Thymus (tissue), 11 donors: ENCODE results near the gene TMEFF2. TPM values are rescaled to one million over a fixed set of nuclear protein-coding genes. Genes with fewer than 3 reads are reported as not detected.

Experiments
- DNase-seq, 9 donors: peaks; one replicate each; pipeline ENCODE4 v3.0.0-alpha.2; 2013; ENCODE audit warnings: low spot score in 9 of 9, low read depth in 6 of 9, missing footprints in 1 of 9
- H3K27ac ChIP-seq, 2 donors: one replicate each; pipeline ENCODE4 v1.5.1; 2013; ENCODE audit warnings: control low read depth in 1 of 2, low read depth in 1 of 2, low read length in 1 of 2, mild to moderate bottlenecking in 1 of 2, moderate library complexity in 1 of 2
- H3K27me3 ChIP-seq, 2 donors: one replicate each; pipeline ENCODE4 v1.5.1; 2013; ENCODE audit warnings: low read length in 1 of 2; ENCODE audit not compliant: control insufficient read depth in 2 of 2, insufficient read depth in 1 of 2
- H3K36me3 ChIP-seq, 2 donors: one replicate each; pipeline ENCODE4 v1.5.1; 2013; ENCODE audit warnings: low read length in 1 of 2, mild to moderate bottlenecking in 1 of 2, moderate library complexity in 1 of 2; ENCODE audit not compliant: control insufficient read depth in 2 of 2, insufficient read depth in 2 of 2
- H3K4me1 ChIP-seq, 2 donors: one replicate each; pipeline ENCODE4 v1.5.1; 2013; ENCODE audit warnings: low read length in 2 of 2; ENCODE audit not compliant: control insufficient read depth in 2 of 2, insufficient read depth in 2 of 2
- H3K4me3 ChIP-seq, 2 donors: one replicate each; pipeline ENCODE4 v1.5.1; 2013; ENCODE audit warnings: low read length in 2 of 2, control low read depth in 1 of 2, mild to moderate bottlenecking in 1 of 2
- H3K9me3 ChIP-seq, 2 donors: one replicate each; pipeline ENCODE4 v1.5.1; 2013; ENCODE audit warnings: low read length in 1 of 2, mild to moderate bottlenecking in 1 of 2; ENCODE audit not compliant: control insufficient read depth in 2 of 2, insufficient read depth in 1 of 2
- WGBS: extraction: QIAGEN DNeasy Blood & Tissue Kit; methylation state at CpG from one replicate; pipeline ENCODE4 v1.1.7; 2013; 5-methylcytosine and 5-hydroxymethylcytosine counted together
- polyA plus RNA-seq: library from polyadenylated mRNA; stranded (reverse); fragments of 200-250 nt; gene quantifications from one replicate; pipeline ENCODE4 v1.2.3, GENCODE V29; 2013
- total RNA-seq: library from RNA; stranded (reverse); fragments of 120-200 nt; gene quantifications from one replicate; pipeline ENCODE4 v1.2.4, GENCODE V29; 2013
- donor health status: healthy.

TMEFF2 gene
- total and polyA plus RNA-seq, 2 donors = 0.05 to 1.2 TPM

- Histone ChIP-seq H3K36me3 (no peaks in the 10 kb centered on the region), H3K4me3 (no peak overlapping the region), H3K27me3 (no peaks in the 10 kb centered on the region), H3K4me1 (no peaks in the 10 kb centered on the region), H3K27ac (no peak overlapping the region), H3K9me3 (no peaks in the 10 kb centered on the region)
- DNase-seq = no peak
- WGBS = 95% methylated on average over 5 of the region's 5 CpGs
These were observed 187.0 kb downstream of the TMEFF2 start for GRCh38 chr2:192007581-192008228.

GRCh38 chr2:192005211-192005610, 189.5 kb downstream of the TMEFF2 start:
- no peak overlapping the region for H3K4me3 ChIP-seq
- H3K36me3 ChIP-seq = no peaks in the 10 kb centered on the region
- H3K4me1 ChIP-seq = no peaks in the 10 kb centered on the region
- WGBS = 97% methylated on average over 3 of the region's 3 CpGs
- H3K27ac ChIP-seq = no peak overlapping the region
- no peak for DNase-seq
- H3K9me3 ChIP-seq = no peaks in the 10 kb centered on the region
- no peaks in the 10 kb centered on the region for H3K27me3 ChIP-seq

GRCh38 chr2:192004188-192004963, 190.4 kb downstream of the TMEFF2 start:
- 91% methylated on average over 5 of the region's 5 CpGs for WGBS
- no peak for DNase-seq
- Histone ChIP-seq H3K27ac (no peak overlapping the region), H3K36me3 (no peaks in the 10 kb centered on the region), H3K4me1 (no peaks in the 10 kb centered on the region), H3K4me3 (no peak overlapping the region), H3K27me3 (no peaks in the 10 kb centered on the region), H3K9me3 (no peaks in the 10 kb centered on the region)

- Histone ChIP-seq H3K4me3 (no peak overlapping the region), H3K27ac (no peak overlapping the region), H3K4me1 (no peaks in the 10 kb centered on the region), H3K27me3 (no peaks in the 10 kb centered on the region), H3K9me3 (no peaks in the 10 kb centered on the region), H3K36me3 (no peaks in the 10 kb centered on the region)
- 95% methylated on average over 8 of the region's 8 CpGs for WGBS
- DNase-seq = no peak
These were observed 192.3 kb downstream of the TMEFF2 start for GRCh38 chr2:192002418-192002817.

- Histone ChIP-seq H3K9me3 (no peaks in the 10 kb centered on the region), H3K27ac (no peak overlapping the region), H3K4me1 (no peaks in the 10 kb centered on the region), H3K36me3 (no peaks in the 10 kb centered on the region), H3K4me3 (no peak overlapping the region), H3K27me3 (no peaks in the 10 kb centered on the region)
- WGBS = 99% methylated on average over 1 of the region's 1 CpG
- DNase-seq = no peak
These were observed 194.3 kb downstream of the TMEFF2 start for GRCh38 chr2:192000196-192000980.

GRCh38 chr2:191999101-191999841, 195.5 kb downstream of the TMEFF2 start:
- no peaks in the 10 kb centered on the region for H3K9me3 ChIP-seq
- no peak for DNase-seq
- H3K36me3 ChIP-seq = no peaks in the 10 kb centered on the region
- no peak overlapping the region for H3K4me3 ChIP-seq
- H3K27me3 ChIP-seq = no peaks in the 10 kb centered on the region
- H3K27ac ChIP-seq = no peak overlapping the region
- no peaks in the 10 kb centered on the region for H3K4me1 ChIP-seq
- 98% methylated on average over 4 of the region's 4 CpGs for WGBS

- no peak for DNase-seq
- 61% methylated on average over 2 of the region's 2 CpGs for WGBS
- no peaks in the 10 kb centered on the region for H3K36me3 ChIP-seq
- H3K4me3 ChIP-seq = no peak overlapping the region
- no peaks in the 10 kb centered on the region for H3K9me3 ChIP-seq
- H3K27me3 ChIP-seq = no peaks in the 10 kb centered on the region
- H3K4me1 ChIP-seq = no peaks in the 10 kb centered on the region
- H3K27ac ChIP-seq = no peak overlapping the region
These were observed 199.4 kb downstream of the TMEFF2 start for GRCh38 chr2:191995285-191995684.

GRCh38 chr2:191994749-191995148, 200.0 kb downstream of the TMEFF2 start:
- no peaks in the 10 kb centered on the region for H3K36me3 ChIP-seq
- no peaks in the 10 kb centered on the region for H3K27me3 ChIP-seq
- WGBS = 66% methylated on average over 2 of the region's 2 CpGs
- H3K9me3 ChIP-seq = no peaks in the 10 kb centered on the region
- DNase-seq = no peak
- H3K4me1 ChIP-seq = no peaks in the 10 kb centered on the region
- H3K4me3 ChIP-seq = no peak overlapping the region
- H3K27ac ChIP-seq = no peak overlapping the region
